Endothelial cell of umbilical vein (primary cell): Measurements from ENCODE around the gene LOXL3. TPM values are rescaled to one million over a fixed set of nuclear protein-coding genes. Genes with fewer than 3 reads are reported as not detected.

Experiments used
- BruUV-seq: library from RNA; stranded (reverse); fragments of 400-500 nt; replicated peaks from 2 replicates; lab custom pipeline; 2021; lab: Mats Ljungman, UMichigan
- CTCF ChIA-PET: fragments of 300-600, 350-600 bp; sonication (Branson Sonifier 250); formaldehyde crosslinking; loops from one replicate; lab custom pipeline; 2021; ENCODE audit warnings: antibody characterized with exemption, inconsistent platforms; lab: Charles Lee
- POLR2A ChIA-PET: fragments of 300-600, 350-600 bp; sonication (Branson Sonifier 250); formaldehyde crosslinking; loops from one replicate; lab custom pipeline; 2021; ENCODE audit warnings: antibody characterized with exemption, inconsistent platforms; lab: Charles Lee
- DNase-seq: peaks from one replicate; pipeline ENCODE4 v3.0.0-alpha.2; 2011; ENCODE audit warnings: low read depth, low spot score
- FAIRE-seq: peaks from 2 replicates; lab custom pipeline; 2011; peaks lifted over from hg19 to GRCh38; lab: Jason Lieb, UNC
- H2AFZ ChIP-seq: 2 replicates; pipeline ENCODE4 v1.6.0; 2012; ENCODE audit warnings: low read depth, low read length, control low read depth, inconsistent platforms
- H3K27ac ChIP-seq: 2 replicates; pipeline ENCODE4 v1.5.1; 2011; ENCODE audit warnings: low read depth, mild to moderate bottlenecking, control low read depth, low read length, moderate library complexity; ENCODE audit not compliant: insufficient read depth
- H3K27me3 ChIP-seq, 2 experiments: 2 replicates each; pipeline versions ENCODE4 v1.6.0 to v1.6.1; 2011; ENCODE audit warnings: low read length in 2 of 2, mixed read lengths in 1 of 2; ENCODE audit not compliant: control insufficient read depth in 2 of 2, insufficient read depth in 2 of 2
- H3K36me3 ChIP-seq, 2 experiments: 2 replicates in 1 of 2; 3 replicates in 1 of 2; pipeline ENCODE4 v1.5.1; 2011; ENCODE audit warnings: low read length in 2 of 2, mild to moderate bottlenecking in 1 of 2, moderate library complexity in 1 of 2; ENCODE audit not compliant: control insufficient read depth in 2 of 2, insufficient read depth in 2 of 2; ENCODE audit errors: extremely low read depth in 1 of 2
- H3K4me1 ChIP-seq: 3 replicates; pipeline ENCODE4 v1.5.1; 2011; ENCODE audit warnings: mild to moderate bottlenecking, low read length; ENCODE audit not compliant: control insufficient read depth, insufficient read depth; ENCODE audit errors: extremely low read depth
- H3K4me2 ChIP-seq: 2 replicates; pipeline ENCODE4 v1.6.1; 2011; ENCODE audit warnings: low read length, control low read depth, mixed read lengths; ENCODE audit not compliant: insufficient read depth
- H3K4me3 ChIP-seq, 3 experiments: fragments of 200-600 bp in 1 of 3; sonication (generic), shearing (Covaris generic) in 1 of 3; replicated peaks in 1 of 3; 2 replicates each; pipeline ENCODE4 v1.5.1; 2011 to 2016; ENCODE audit warnings: control low read depth in 3 of 3, low read length in 3 of 3, mild to moderate bottlenecking in 2 of 3, inconsistent platforms in 1 of 3, low read depth in 1 of 3, moderate library complexity in 1 of 3; ENCODE audit not compliant: insufficient read depth in 1 of 3
- H3K79me2 ChIP-seq: 2 replicates; pipeline ENCODE4 v1.6.0; 2012; ENCODE audit warnings: low read length, inconsistent platforms; ENCODE audit not compliant: control insufficient read depth, insufficient read depth
- H3K9ac ChIP-seq: replicated peaks from 2 replicates; pipeline ENCODE3; 2011; ENCODE audit warnings: low read length, control low read depth; ENCODE audit not compliant: insufficient read depth; ENCODE audit errors: extremely low read depth
- H3K9me1 ChIP-seq: replicated peaks from 3 replicates; pipeline ENCODE4 v1.6.0; 2011; ENCODE audit warnings: mild to moderate bottlenecking, low read length; ENCODE audit not compliant: control insufficient read depth, insufficient read depth; ENCODE audit errors: extremely low read depth
- H3K9me3 ChIP-seq: replicated peaks from 2 replicates; pipeline ENCODE4 v1.5.1; 2012; ENCODE audit warnings: low read length, inconsistent platforms; ENCODE audit not compliant: control insufficient read depth, insufficient read depth
- H4K20me1 ChIP-seq: replicated peaks from 2 replicates; pipeline ENCODE3; 2011; ENCODE audit warnings: mild to moderate bottlenecking, low read length; ENCODE audit not compliant: control insufficient read depth, insufficient read depth; ENCODE audit errors: extremely low read depth
- CTCF ChIP-seq, 2 donors: IDR thresholded peaks; 1 replicate in 1 of 2; 2 replicates in 1 of 2; pipeline ENCODE4 v1.5.1; 2011; ENCODE audit warnings: low read length in 2 of 2, mild to moderate bottlenecking in 2 of 2, moderate library complexity in 2 of 2, control low read depth in 1 of 2, inconsistent platforms in 1 of 2, low read depth in 1 of 2; ENCODE audit not compliant: insufficient read depth in 1 of 2; ENCODE audit errors: extremely low read depth in 1 of 2
- EZH2 ChIP-seq: IDR thresholded peaks from 2 replicates; pipeline ENCODE4 v1.6.1; 2012; ENCODE audit warnings: borderline replicate concordance, low read depth, mild to moderate bottlenecking, moderate library complexity, low read length, inconsistent platforms; ENCODE audit not compliant: severe bottlenecking
- GATA2 ChIP-seq: IDR thresholded peaks from 2 replicates; pipeline ENCODE4 v1.7.0; 2011; ENCODE audit warnings: low read depth, mild to moderate bottlenecking, moderate library complexity, mixed read lengths, low read length; ENCODE audit not compliant: insufficient read length, insufficient read depth
- JUN ChIP-seq: IDR thresholded peaks from 2 replicates; pipeline ENCODE4 v1.6.1; 2011; ENCODE audit warnings: borderline replicate concordance, low read depth; ENCODE audit not compliant: insufficient read length, insufficient read depth
- MAX ChIP-seq: IDR thresholded peaks from 2 replicates; pipeline ENCODE4 v1.6.1; 2011; ENCODE audit not compliant: insufficient read depth, insufficient read length
- MYC ChIP-seq: IDR thresholded peaks from one replicate; pipeline ENCODE4 v1.6.1; 2011; ENCODE audit warnings: mild to moderate bottlenecking, low read depth, low read length
- POLR2A ChIP-seq: IDR thresholded peaks from 2 replicates; pipeline ENCODE4 v1.6.1; 2012; ENCODE audit warnings: low read depth, mild to moderate bottlenecking, control low read depth, low read length
- POLR2AphosphoS5 ChIP-seq: IDR thresholded peaks from 2 replicates; pipeline ENCODE4 v1.6.1; 2012; ENCODE audit warnings: low read depth, mild to moderate bottlenecking, control low read depth, low read length, moderate library complexity; ENCODE audit not compliant: insufficient read depth
- dilution Hi-C: fragments of 300-500 bp; cut with MboI; formaldehyde crosslinking; loops from one replicate; pipeline ENCODE4 v1.15.0; 2019; ENCODE audit warnings: low sequenced_read_pairs; ENCODE audit not compliant: extremely low pct_ligation_motif_present
- intact Hi-C: fragments of 100-400 bp; cut with micrococcal nuclease; formaldehyde crosslinking; loops from one replicate; pipeline ENCODE4 v1.10.0; 2022
- polyA plus RNA-seq, 4 experiments: library from polyadenylated mRNA; depleted of rRNA in 3 of 4; stranded (reverse) in 3 of 4; unstranded in 1 of 4; fragments of >200 nt; gene quantifications; 2 replicates each; pipeline versions ENCODE4 v1.2.1 to v1.2.3, GENCODE V29; 2011 to 2012; ENCODE audit warnings: missing spikeins in 1 of 4
- total RNA-seq: library from RNA; stranded (reverse); gene quantifications from 2 replicates; pipeline ENCODE4 v1.2.3, GENCODE V29; 2021

Gene LOXL3
- total and polyA plus RNA-seq, 2 donors (not counting 3 experiments of a cell fraction or from before 2014, with no cell fraction given): 0.95 to 1.3 TPM

GRCh38 chr2:74560591-74560990 lies 6.8 kb upstream of the LOXL3 start:
- DNase-seq (no peak), FAIRE-seq (no peak)
- intact Hi-C loops: no loop called here
- ChIA-PET POLR2A (no interaction called here), CTCF (interaction anchor here (0.6 to 2.1 kb wide), 3 partner anchors 27 to 619 kb away, joined by 3 to 6 read pairs (median 3); partner anchors contain the start of genes CCDC142 and TTC31)
- Histone ChIP-seq H3K9ac (no peak overlapping the region), H3K9me1 (no peaks in the 10 kb centered on the region), H3K4me2 (no peak overlapping the region), H4K20me1 (no peaks in the 10 kb centered on the region), H3K36me3 (peaks cover 0 to 4% of the 10 kb centered on the region in 2 experiments), H3K4me1 (peaks cover 5% of the 10 kb centered on the region), H2AFZ (no peak overlapping the region), H3K9me3 (no peaks in the 10 kb centered on the region), H3K27ac (no peak overlapping the region), H3K4me3 (no peak overlapping the region), H3K79me2 (no peaks in the 10 kb centered on the region), H3K27me3 (peaks cover 0 to 8% of the 10 kb centered on the region in 2 experiments)
- TF ChIP-seq EZH2: no peak
- TF ChIP-seq GATA2: no peak
- TF ChIP-seq MYC: no peak
- TF ChIP-seq POLR2A: no peak
- TF ChIP-seq JUN: no peak
- no peak for TF ChIP-seq CTCF (IDR thresholded peaks at IDR 0.05; ENCODE audit: extremely low read depth in 1 of 2, insufficient read depth in 1 of 2, low read depth in 1 of 2, low read length in 2 of 2)
- TF ChIP-seq POLR2AphosphoS5: no peak
- TF ChIP-seq MAX: no peak
- dilution Hi-C loops: no loop called here
- no TSS peak for BruUV-seq
